SK-N-SH (cell line): ENCODE measurements around the gene LSM14B.

Experiments used
- CHD2 ChIP-seq: fragments of 150-350 bp; IDR thresholded peaks from 2 replicates; pipeline ENCODE4 v1.6.1; 2018; ENCODE audit warnings: low read length; ENCODE audit not compliant: partially characterized antibody
- EP300 ChIP-seq, 2 experiments: IDR thresholded peaks; 2 replicates each; pipeline versions ENCODE4 v1.4.0 to v1.6.1; 2012; ENCODE audit warnings: borderline replicate concordance in 1 of 2, low read depth in 1 of 2, low read length in 1 of 2
- MAX ChIP-seq: IDR thresholded peaks from 2 replicates; pipeline ENCODE4 v1.4.0; 2012; ENCODE audit warnings: low read depth
- MXI1 ChIP-seq: IDR thresholded peaks from 2 replicates; pipeline ENCODE4 v1.6.1; 2012; ENCODE audit warnings: mild to moderate bottlenecking, low read depth, low read length, improper control_type of control experiment
- NFIC ChIP-seq: IDR thresholded peaks from 2 replicates; pipeline ENCODE4 v1.4.0; 2012; ENCODE audit warnings: borderline replicate concordance
- REST ChIP-seq: IDR thresholded peaks from 2 replicates; pipeline ENCODE4 v1.6.1; 2012; ENCODE audit warnings: mild to moderate bottlenecking, low read depth, low read length, moderate library complexity
- TAF1 ChIP-seq: IDR thresholded peaks from 2 replicates; pipeline ENCODE4 v1.6.1; 2012; ENCODE audit warnings: low read depth, mild to moderate bottlenecking, low read length, moderate library complexity, borderline replicate concordance
- ZBTB33 ChIP-seq: IDR thresholded peaks from 2 replicates; pipeline ENCODE4 v1.4.0; 2012; ENCODE audit warnings: low read depth, borderline replicate concordance
- TF ChIP-seq, protein P1 (sequence below): fragments of 200-600 bp; sonication (generic); IDR thresholded peaks from 2 replicates; pipeline ENCODE4 v1.6.1; 2017; ENCODE audit warnings: antibody characterized with exemption, mild to moderate bottlenecking, moderate library complexity
- TF ChIP-seq, protein P2 (sequence below): fragments of 150-350 bp; IDR thresholded peaks from 2 replicates; pipeline ENCODE4 v1.6.1; 2017; ENCODE audit warnings: antibody characterized with exemption, low read length, low read depth, borderline replicate concordance

DNA sequence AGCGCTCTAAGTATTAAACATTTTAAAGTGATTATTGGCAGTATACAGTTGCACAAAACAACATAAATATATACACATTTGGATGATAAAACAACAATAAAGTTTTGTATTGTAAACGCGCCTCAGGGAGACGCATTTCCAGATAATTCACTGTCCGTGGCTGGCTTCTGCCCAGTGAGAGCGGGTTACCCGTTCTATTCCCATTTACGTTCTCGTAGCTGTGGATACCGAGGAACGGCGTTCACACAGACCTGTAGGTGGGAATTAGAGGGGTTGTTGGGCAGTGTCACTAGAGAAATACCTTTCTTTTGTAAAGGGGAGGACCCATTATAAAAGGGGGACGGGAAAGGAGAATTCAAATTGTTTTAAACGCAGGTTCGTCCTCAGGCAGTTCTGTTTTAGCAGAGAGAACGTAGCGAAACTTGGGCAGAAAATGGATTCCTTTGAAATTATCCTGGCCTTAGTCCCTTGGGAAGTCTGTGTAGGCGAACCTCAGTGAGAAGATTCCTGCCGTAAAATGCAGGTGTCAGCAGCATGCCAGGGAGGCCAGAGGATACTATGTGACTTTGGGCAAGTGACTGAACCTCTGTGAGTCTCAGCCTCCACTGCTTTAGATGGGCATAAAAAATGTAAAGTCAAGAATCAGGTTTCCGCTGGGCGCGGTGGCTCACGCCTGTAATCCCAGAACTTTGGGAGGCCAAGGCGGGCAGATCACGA, 61.3 kb downstream of the LSM14B start:
- no peak for TF ChIP-seq REST
- TF ChIP-seq CHD2: no peak
- no peak for TF ChIP-seq TAF1
- no peak for TF ChIP-seq MAX
- TF ChIP-seq, protein P1, sequence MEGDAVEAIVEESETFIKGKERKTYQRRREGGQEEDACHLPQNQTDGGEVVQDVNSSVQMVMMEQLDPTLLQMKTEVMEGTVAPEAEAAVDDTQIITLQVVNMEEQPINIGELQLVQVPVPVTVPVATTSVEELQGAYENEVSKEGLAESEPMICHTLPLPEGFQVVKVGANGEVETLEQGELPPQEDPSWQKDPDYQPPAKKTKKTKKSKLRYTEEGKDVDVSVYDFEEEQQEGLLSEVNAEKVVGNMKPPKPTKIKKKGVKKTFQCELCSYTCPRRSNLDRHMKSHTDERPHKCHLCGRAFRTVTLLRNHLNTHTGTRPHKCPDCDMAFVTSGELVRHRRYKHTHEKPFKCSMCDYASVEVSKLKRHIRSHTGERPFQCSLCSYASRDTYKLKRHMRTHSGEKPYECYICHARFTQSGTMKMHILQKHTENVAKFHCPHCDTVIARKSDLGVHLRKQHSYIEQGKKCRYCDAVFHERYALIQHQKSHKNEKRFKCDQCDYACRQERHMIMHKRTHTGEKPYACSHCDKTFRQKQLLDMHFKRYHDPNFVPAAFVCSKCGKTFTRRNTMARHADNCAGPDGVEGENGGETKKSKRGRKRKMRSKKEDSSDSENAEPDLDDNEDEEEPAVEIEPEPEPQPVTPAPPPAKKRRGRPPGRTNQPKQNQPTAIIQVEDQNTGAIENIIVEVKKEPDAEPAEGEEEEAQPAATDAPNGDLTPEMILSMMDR: no peak
- TF ChIP-seq NFIC: no peak
- no peak for TF ChIP-seq EP300 (IDR thresholded peaks at IDR 0.05; ENCODE audit: borderline replicate concordance in 1 of 2, low read depth in 1 of 2, low read length in 1 of 2)
- TF ChIP-seq ZBTB33: no peak
- no peak for TF ChIP-seq MXI1
- TF ChIP-seq, protein P2, sequence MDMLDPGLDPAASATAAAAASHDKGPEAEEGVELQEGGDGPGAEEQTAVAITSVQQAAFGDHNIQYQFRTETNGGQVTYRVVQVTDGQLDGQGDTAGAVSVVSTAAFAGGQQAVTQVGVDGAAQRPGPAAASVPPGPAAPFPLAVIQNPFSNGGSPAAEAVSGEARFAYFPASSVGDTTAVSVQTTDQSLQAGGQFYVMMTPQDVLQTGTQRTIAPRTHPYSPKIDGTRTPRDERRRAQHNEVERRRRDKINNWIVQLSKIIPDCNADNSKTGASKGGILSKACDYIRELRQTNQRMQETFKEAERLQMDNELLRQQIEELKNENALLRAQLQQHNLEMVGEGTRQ: no peak
